H1 (cell line): ENCODE measurements around the gene LANCL3. TPM values are rescaled to one million over a fixed set of nuclear protein-coding genes. Genes with fewer than 3 reads are reported as not detected.

Experiments used
- BCL11A ChIP-seq, 2 experiments: IDR thresholded peaks; one replicate each; pipeline ENCODE4 v1.6.1; 2011; ENCODE audit warnings: low read depth in 2 of 2, low read length in 2 of 2, mild to moderate bottlenecking in 2 of 2
- EGR1 ChIP-seq: IDR thresholded peaks from 2 replicates; pipeline ENCODE4 v1.6.1; 2011; ENCODE audit warnings: low read depth, low read length, borderline replicate concordance
- GABPA ChIP-seq: IDR thresholded peaks from 2 replicates; pipeline ENCODE4 v1.6.1; 2011; ENCODE audit warnings: mild to moderate bottlenecking, low read length, moderate library complexity, borderline replicate concordance; ENCODE audit not compliant: insufficient read depth
- POLR2AphosphoS5 ChIP-seq: IDR thresholded peaks from 2 replicates; pipeline ENCODE4 v1.6.1; 2011; ENCODE audit warnings: low read depth, low read length
- SRF ChIP-seq: IDR thresholded peaks from 2 replicates; pipeline ENCODE4 v1.6.1; 2011; ENCODE audit warnings: mild to moderate bottlenecking, low read depth, low read length, moderate library complexity
- polyA plus RNA-seq, 7 experiments: library from polyadenylated mRNA; depleted of rRNA in 3 of 7; stranded (reverse) in 5 of 7; unstranded in 2 of 7; fragments of >200 nt in 5 of 7; fragments of 200-250 nt in 2 of 7; gene quantifications; 1 replicate in 5 of 7; 2 replicates in 1 of 7; 4 replicates in 1 of 7; pipeline versions ENCODE4 v1.2.1 to v1.2.3, GENCODE V29; 2011 to 2013; ENCODE audit warnings: missing spikeins in 2 of 7, mixed read lengths in 2 of 7
- total RNA-seq: library from RNA; stranded (reverse); fragmentation: NEBNext Ultra II Directional; extraction: Animal tissue kit (Norgen Biotek cat#: 25700); gene quantifications from 2 replicates; pipeline ENCODE4 v1.2.1, GENCODE V29; 2021
- TF ChIP-seq, protein P1 (sequence below): fragments of 300-600 bp; sonication (generic); IDR thresholded peaks from 2 replicates; pipeline ENCODE4 v1.7.1; 2012; ENCODE audit warnings: low read length, moderate library complexity, mild to moderate bottlenecking, inconsistent platforms; ENCODE audit not compliant: insufficient replicate concordance
- TF ChIP-seq, protein P2 (sequence below): IDR thresholded peaks from 2 replicates; pipeline ENCODE4 v1.6.1; 2011; ENCODE audit warnings: low read depth, mild to moderate bottlenecking, low read length; ENCODE audit not compliant: insufficient read depth

LANCL3 gene
- total and polyA plus RNA-seq, 2 of the 8 experiments (the other 6 are each of a cell fraction or from before 2014, with no cell fraction given), result 0.11 to 0.37 TPM

DNA sequence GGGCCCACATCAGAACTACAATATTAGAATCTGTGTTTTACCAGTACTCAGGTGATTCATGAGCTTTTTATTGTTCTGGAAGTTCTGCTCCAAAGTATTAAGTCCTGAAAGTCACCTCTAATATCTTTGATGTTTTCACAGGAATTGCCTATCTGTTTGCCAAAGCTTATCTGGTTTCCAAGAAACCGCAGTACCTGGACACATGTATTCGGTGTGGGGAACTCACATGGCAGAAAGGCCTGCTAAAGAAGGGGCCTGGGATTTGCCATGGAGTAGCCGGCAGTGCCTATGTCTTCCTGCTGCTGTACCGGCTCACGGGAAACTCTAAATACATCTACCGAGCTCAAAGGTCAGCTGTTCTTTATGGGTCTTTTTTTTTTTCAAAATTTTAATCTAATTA lies 95.7 kb downstream of the LANCL3 start (continued):
- TF ChIP-seq, protein P1, sequence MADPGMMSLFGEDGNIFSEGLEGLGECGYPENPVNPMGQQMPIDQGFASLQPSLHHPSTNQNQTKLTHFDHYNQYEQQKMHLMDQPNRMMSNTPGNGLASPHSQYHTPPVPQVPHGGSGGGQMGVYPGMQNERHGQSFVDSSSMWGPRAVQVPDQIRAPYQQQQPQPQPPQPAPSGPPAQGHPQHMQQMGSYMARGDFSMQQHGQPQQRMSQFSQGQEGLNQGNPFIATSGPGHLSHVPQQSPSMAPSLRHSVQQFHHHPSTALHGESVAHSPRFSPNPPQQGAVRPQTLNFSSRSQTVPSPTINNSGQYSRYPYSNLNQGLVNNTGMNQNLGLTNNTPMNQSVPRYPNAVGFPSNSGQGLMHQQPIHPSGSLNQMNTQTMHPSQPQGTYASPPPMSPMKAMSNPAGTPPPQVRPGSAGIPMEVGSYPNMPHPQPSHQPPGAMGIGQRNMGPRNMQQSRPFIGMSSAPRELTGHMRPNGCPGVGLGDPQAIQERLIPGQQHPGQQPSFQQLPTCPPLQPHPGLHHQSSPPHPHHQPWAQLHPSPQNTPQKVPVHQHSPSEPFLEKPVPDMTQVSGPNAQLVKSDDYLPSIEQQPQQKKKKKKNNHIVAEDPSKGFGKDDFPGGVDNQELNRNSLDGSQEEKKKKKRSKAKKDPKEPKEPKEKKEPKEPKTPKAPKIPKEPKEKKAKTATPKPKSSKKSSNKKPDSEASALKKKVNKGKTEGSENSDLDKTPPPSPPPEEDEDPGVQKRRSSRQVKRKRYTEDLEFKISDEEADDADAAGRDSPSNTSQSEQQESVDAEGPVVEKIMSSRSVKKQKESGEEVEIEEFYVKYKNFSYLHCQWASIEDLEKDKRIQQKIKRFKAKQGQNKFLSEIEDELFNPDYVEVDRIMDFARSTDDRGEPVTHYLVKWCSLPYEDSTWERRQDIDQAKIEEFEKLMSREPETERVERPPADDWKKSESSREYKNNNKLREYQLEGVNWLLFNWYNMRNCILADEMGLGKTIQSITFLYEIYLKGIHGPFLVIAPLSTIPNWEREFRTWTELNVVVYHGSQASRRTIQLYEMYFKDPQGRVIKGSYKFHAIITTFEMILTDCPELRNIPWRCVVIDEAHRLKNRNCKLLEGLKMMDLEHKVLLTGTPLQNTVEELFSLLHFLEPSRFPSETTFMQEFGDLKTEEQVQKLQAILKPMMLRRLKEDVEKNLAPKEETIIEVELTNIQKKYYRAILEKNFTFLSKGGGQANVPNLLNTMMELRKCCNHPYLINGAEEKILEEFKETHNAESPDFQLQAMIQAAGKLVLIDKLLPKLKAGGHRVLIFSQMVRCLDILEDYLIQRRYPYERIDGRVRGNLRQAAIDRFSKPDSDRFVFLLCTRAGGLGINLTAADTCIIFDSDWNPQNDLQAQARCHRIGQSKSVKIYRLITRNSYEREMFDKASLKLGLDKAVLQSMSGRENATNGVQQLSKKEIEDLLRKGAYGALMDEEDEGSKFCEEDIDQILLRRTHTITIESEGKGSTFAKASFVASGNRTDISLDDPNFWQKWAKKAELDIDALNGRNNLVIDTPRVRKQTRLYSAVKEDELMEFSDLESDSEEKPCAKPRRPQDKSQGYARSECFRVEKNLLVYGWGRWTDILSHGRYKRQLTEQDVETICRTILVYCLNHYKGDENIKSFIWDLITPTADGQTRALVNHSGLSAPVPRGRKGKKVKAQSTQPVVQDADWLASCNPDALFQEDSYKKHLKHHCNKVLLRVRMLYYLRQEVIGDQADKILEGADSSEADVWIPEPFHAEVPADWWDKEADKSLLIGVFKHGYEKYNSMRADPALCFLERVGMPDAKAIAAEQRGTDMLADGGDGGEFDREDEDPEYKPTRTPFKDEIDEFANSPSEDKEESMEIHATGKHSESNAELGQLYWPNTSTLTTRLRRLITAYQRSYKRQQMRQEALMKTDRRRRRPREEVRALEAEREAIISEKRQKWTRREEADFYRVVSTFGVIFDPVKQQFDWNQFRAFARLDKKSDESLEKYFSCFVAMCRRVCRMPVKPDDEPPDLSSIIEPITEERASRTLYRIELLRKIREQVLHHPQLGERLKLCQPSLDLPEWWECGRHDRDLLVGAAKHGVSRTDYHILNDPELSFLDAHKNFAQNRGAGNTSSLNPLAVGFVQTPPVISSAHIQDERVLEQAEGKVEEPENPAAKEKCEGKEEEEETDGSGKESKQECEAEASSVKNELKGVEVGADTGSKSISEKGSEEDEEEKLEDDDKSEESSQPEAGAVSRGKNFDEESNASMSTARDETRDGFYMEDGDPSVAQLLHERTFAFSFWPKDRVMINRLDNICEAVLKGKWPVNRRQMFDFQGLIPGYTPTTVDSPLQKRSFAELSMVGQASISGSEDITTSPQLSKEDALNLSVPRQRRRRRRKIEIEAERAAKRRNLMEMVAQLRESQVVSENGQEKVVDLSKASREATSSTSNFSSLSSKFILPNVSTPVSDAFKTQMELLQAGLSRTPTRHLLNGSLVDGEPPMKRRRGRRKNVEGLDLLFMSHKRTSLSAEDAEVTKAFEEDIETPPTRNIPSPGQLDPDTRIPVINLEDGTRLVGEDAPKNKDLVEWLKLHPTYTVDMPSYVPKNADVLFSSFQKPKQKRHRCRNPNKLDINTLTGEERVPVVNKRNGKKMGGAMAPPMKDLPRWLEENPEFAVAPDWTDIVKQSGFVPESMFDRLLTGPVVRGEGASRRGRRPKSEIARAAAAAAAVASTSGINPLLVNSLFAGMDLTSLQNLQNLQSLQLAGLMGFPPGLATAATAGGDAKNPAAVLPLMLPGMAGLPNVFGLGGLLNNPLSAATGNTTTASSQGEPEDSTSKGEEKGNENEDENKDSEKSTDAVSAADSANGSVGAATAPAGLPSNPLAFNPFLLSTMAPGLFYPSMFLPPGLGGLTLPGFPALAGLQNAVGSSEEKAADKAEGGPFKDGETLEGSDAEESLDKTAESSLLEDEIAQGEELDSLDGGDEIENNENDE, result no peak
- TF ChIP-seq GABPA, result no peak
- TF ChIP-seq EGR1, result no peak
- no peak for TF ChIP-seq SRF
- no peak for TF ChIP-seq BCL11A (IDR thresholded peaks at IDR 0.05; ENCODE audit: low read depth in 2 of 2, low read length in 2 of 2)
- no peak for TF ChIP-seq POLR2AphosphoS5
- TF ChIP-seq, protein P2, sequence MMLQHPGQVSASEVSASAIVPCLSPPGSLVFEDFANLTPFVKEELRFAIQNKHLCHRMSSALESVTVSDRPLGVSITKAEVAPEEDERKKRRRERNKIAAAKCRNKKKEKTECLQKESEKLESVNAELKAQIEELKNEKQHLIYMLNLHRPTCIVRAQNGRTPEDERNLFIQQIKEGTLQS, result no peak
